Measurements from ENCODE around the gene ELOA.
"Not testable (repeated sequence)": the region's sequence is repeated elsewhere in the genome, so short reads cannot be mapped to it uniquely, and the experiment has no call there.

ELOA gene

DNA sequence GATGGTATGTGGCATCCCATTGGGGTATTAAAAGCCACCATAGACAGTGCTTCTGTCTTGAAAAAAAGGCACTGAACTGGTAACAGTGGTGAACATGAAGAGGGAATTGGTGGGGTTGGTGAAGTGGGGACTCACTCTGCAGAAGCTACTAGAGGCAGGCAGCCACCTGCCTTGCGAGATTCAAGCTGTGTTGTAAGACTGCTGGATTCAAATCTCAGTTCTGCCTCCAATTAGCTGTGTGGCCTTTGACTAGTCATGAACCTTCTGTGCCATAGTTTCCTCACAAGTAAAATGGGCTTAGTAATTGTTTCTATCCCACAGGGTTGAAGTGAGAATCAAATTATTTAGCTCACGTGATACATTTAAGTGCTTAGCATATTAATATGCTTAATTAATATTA is 16.6 kb upstream of the ELOA start:
- Histone ChIP-seq H2AK5ac (ENCODE audit: low read length, severe bottlenecking) (no peak overlapping the region), H3K4me2 (ENCODE audit: low read length, poor library complexity, severe bottlenecking) (no peak overlapping the region), H3K4ac (ENCODE audit: low read depth in 1 of 2, low read length in 2 of 2) (no peak overlapping the region), H3K18ac (ENCODE audit: low read depth in 1 of 2, low read length in 2 of 2) (no peak overlapping the region), H2BK15ac (ENCODE audit: low read depth, poor library complexity, severe bottlenecking) (no peak overlapping the region), H3K9ac (ENCODE audit: low read length) (peak overlapping the region; percentile 82), H3K14ac (ENCODE audit: low read length in 2 of 2) (no peak overlapping the region), H2BK12ac (ENCODE audit: low read length in 2 of 2) (no peak overlapping the region), H2BK5ac (ENCODE audit: low read depth, low read length, poor library complexity, severe bottlenecking) (no peak overlapping the region), H3K36me3 (ENCODE audit: control insufficient read depth in 1 of 2, insufficient read depth in 2 of 2, low read depth in 1 of 2, low read length in 2 of 2) (peaks cover 0 to 4% of the 10 kb centered on the region in 2 experiments), H4K8ac (ENCODE audit: low read length) (no peak overlapping the region), H4K91ac (ENCODE audit: low read length) (peak overlapping the region; percentile 39), H3K27me3 (ENCODE audit: control insufficient read depth in 1 of 2, insufficient read depth in 1 of 2, low read length in 2 of 2) (no peaks in the 10 kb centered on the region), H3K4me3 (ENCODE audit: insufficient read depth in 1 of 2, low read depth in 1 of 2, low read length in 2 of 2) (peak overlapping the region in 1 of 2 experiments; percentile 51), H3K79me1 (replicated peaks; ENCODE audit: low read length, poor library complexity, severe bottlenecking) (peaks cover 23% of the 10 kb centered on the region), H3K23ac (ENCODE audit: low read length in 2 of 2) (no peak overlapping the region), H3K27ac (ENCODE audit: low read length, poor library complexity, severe bottlenecking) (no peak overlapping the region), H2BK120ac (ENCODE audit: low read depth, low read length) (no peak overlapping the region), H3K4me1 (ENCODE audit: control insufficient read depth, insufficient read depth, low read depth, low read length) (peaks cover 6% of the 10 kb centered on the region), H3K9me3 (ENCODE audit: control insufficient read depth, low read length) (no peaks in the 10 kb centered on the region), H2AFZ (ENCODE audit: low read depth, low read length) (no peak overlapping the region)
- no peak for DNase-seq
- WGBS: 82% methylated on average over 1 of the region's 2 CpGs

GRCh38 chr1:23727362-23727811 is 15.9 kb upstream of the ELOA start:
- Histone ChIP-seq H3K27ac (ENCODE audit: low read length, poor library complexity, severe bottlenecking) (no peak overlapping the region), H2BK15ac (ENCODE audit: low read depth, poor library complexity, severe bottlenecking) (no peak overlapping the region), H3K9ac (ENCODE audit: low read length) (peak overlapping the region; percentile 82), H3K4me2 (ENCODE audit: low read length, poor library complexity, severe bottlenecking) (no peak overlapping the region), H3K23ac (ENCODE audit: low read length in 2 of 2) (no peak overlapping the region), H4K91ac (ENCODE audit: low read length) (no peak overlapping the region), H3K27me3 (ENCODE audit: control insufficient read depth in 1 of 2, insufficient read depth in 1 of 2, low read length in 2 of 2) (no peaks in the 10 kb centered on the region), H3K14ac (ENCODE audit: low read length in 2 of 2) (no peak overlapping the region), H3K79me1 (replicated peaks; ENCODE audit: low read length, poor library complexity, severe bottlenecking) (peaks cover 25% of the 10 kb centered on the region), H2AK5ac (ENCODE audit: low read length, severe bottlenecking) (no peak overlapping the region), H2BK5ac (ENCODE audit: low read depth, low read length, poor library complexity, severe bottlenecking) (no peak overlapping the region), H3K4me3 (ENCODE audit: insufficient read depth in 1 of 2, low read depth in 1 of 2, low read length in 2 of 2) (peak overlapping the region in 1 of 2 experiments; percentile 51), H2BK12ac (ENCODE audit: low read length in 2 of 2) (no peak overlapping the region), H3K4me1 (ENCODE audit: control insufficient read depth, insufficient read depth, low read depth, low read length) (peaks cover 8% of the 10 kb centered on the region), H3K9me3 (ENCODE audit: control insufficient read depth, low read length) (no peaks in the 10 kb centered on the region), H2AFZ (ENCODE audit: low read depth, low read length) (no peak overlapping the region), H3K4ac (ENCODE audit: low read depth in 1 of 2, low read length in 2 of 2) (no peak overlapping the region), H2BK120ac (ENCODE audit: low read depth, low read length) (no peak overlapping the region), H3K36me3 (ENCODE audit: control insufficient read depth in 1 of 2, insufficient read depth in 2 of 2, low read depth in 1 of 2, low read length in 2 of 2) (peaks cover 0 to 4% of the 10 kb centered on the region in 2 experiments), H4K8ac (ENCODE audit: low read length) (no peak overlapping the region), H3K18ac (ENCODE audit: low read depth in 1 of 2, low read length in 2 of 2) (no peak overlapping the region)
- DNase-seq: peak; percentile 79
- 86% methylated on average over 8 of the region's 9 CpGs for WGBS

DNA sequence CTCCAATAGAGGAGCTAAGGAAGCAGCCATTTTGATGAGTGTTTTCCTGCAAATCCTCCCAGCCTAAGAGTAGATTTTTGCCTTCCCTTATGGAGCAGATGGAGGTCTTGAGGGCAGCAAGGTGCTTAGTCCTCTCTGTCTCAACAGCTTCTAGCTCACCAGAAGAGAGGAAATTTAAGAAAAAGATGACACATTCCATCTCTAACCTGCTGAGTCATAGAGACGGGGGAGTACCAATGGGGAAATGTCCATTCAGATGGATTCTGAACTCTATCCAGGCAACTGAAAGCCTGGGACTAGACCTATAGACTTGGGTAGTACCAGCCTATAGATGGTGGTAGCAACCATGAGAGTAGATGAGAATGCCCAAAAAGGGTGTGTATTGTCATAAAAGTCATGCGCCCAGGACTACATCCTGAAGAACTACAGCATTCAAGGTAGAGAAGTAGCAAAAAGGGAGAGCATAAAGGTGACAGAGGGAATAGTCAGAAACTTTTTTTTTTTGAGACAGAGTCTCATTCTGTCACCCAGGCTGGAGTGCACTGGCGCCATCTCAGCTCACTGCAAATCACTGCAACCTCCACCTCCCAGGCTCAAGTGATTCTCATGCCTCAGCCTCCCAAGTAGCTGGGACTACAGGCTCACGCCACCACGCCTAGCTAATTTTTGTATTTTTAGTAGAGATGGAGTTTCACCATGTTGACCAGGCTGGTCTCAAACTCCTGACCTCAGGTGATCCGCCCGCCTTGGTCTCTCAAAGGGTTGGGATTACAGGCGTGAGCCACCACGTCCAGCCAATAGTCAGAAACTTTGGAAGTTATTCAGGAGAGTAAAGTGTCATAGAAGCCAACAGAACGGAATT is 10.7 kb upstream of the ELOA start:
- Histone ChIP-seq H2BK12ac (ENCODE audit: low read length in 2 of 2) (no peak overlapping the region), H3K18ac (ENCODE audit: low read depth in 1 of 2, low read length in 2 of 2) (no peak overlapping the region), H3K9ac (ENCODE audit: low read length) (no peak overlapping the region), H2AFZ (ENCODE audit: low read depth, low read length) (no peak overlapping the region), H3K4ac (ENCODE audit: low read depth in 1 of 2, low read length in 2 of 2) (no peak overlapping the region), H2BK5ac (ENCODE audit: low read depth, low read length, poor library complexity, severe bottlenecking) (no peak overlapping the region), H4K8ac (ENCODE audit: low read length) (no peak overlapping the region), H3K23ac (ENCODE audit: low read length in 2 of 2) (no peak overlapping the region), H3K27ac (ENCODE audit: low read length, poor library complexity, severe bottlenecking) (no peak overlapping the region), H3K79me1 (replicated peaks; ENCODE audit: low read length, poor library complexity, severe bottlenecking) (peaks cover 13% of the 10 kb centered on the region), H3K36me3 (ENCODE audit: control insufficient read depth in 1 of 2, insufficient read depth in 2 of 2, low read depth in 1 of 2, low read length in 2 of 2) (peaks cover 7 to 12% of the 10 kb centered on the region in 2 experiments), H3K4me3 (ENCODE audit: insufficient read depth in 1 of 2, low read depth in 1 of 2, low read length in 2 of 2) (no peak overlapping the region), H2BK120ac (ENCODE audit: low read depth, low read length) (no peak overlapping the region), H3K27me3 (ENCODE audit: control insufficient read depth in 1 of 2, insufficient read depth in 1 of 2, low read length in 2 of 2) (no peaks in the 10 kb centered on the region), H2BK15ac (ENCODE audit: low read depth, poor library complexity, severe bottlenecking) (no peak overlapping the region), H3K4me1 (ENCODE audit: control insufficient read depth, insufficient read depth, low read depth, low read length) (peaks cover 8% of the 10 kb centered on the region), H3K14ac (ENCODE audit: low read length in 2 of 2) (no peak overlapping the region), H4K91ac (ENCODE audit: low read length) (no peak overlapping the region), H3K9me3 (ENCODE audit: control insufficient read depth, low read length) (no peaks in the 10 kb centered on the region), H3K4me2 (ENCODE audit: low read length, poor library complexity, severe bottlenecking) (no peak overlapping the region), H2AK5ac (ENCODE audit: low read length, severe bottlenecking) (no peak overlapping the region)
- DNase-seq: no peak
- WGBS: 94% methylated on average over 10 of the region's 10 CpGs

DNA sequence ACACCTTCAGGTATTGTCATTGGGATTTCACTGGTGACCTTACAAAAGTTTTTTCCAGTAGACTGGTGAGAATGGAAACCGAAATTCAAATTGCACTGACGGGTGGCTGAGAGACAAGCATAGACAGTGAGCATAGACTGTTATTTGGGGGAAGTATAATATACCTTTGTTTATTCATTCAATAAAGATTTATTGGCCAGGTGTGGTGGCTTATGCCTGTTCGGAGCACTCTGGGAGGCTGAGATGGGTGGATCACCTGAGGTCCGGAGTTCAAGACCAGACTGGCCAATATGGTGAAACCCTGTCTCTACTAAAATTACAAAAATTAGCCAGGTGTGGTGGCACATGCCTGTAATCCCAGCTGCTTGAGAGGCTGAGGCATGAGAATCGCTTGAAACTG is 10.0 kb upstream of the ELOA start:
- H4K8ac ChIP-seq (ENCODE audit: low read length); H3K4me2 ChIP-seq (ENCODE audit: low read length, poor library complexity, severe bottlenecking); H3K14ac ChIP-seq (ENCODE audit: low read length in 2 of 2); H3K27me3 ChIP-seq (ENCODE audit: control insufficient read depth in 1 of 2, insufficient read depth in 1 of 2, low read length in 2 of 2); H3K4me1 ChIP-seq (ENCODE audit: control insufficient read depth, insufficient read depth, low read depth, low read length); H3K9ac ChIP-seq (ENCODE audit: low read length); H2BK15ac ChIP-seq (ENCODE audit: low read depth, poor library complexity, severe bottlenecking); H3K4me3 ChIP-seq (ENCODE audit: insufficient read depth in 1 of 2, low read depth in 1 of 2, low read length in 2 of 2); DNase-seq; H2AFZ ChIP-seq (ENCODE audit: low read depth, low read length); H4K91ac ChIP-seq (ENCODE audit: low read length); H2AK5ac ChIP-seq (ENCODE audit: low read length, severe bottlenecking); H3K18ac ChIP-seq (ENCODE audit: low read depth in 1 of 2, low read length in 2 of 2); H3K9me3 ChIP-seq (ENCODE audit: control insufficient read depth, low read length); H2BK12ac ChIP-seq (ENCODE audit: low read length in 2 of 2); H3K23ac ChIP-seq (ENCODE audit: low read length in 2 of 2); H2BK5ac ChIP-seq (ENCODE audit: low read depth, low read length, poor library complexity, severe bottlenecking); H3K4ac ChIP-seq (ENCODE audit: low read depth in 1 of 2, low read length in 2 of 2); H3K27ac ChIP-seq (ENCODE audit: low read length, poor library complexity, severe bottlenecking); H2BK120ac ChIP-seq (ENCODE audit: low read depth, low read length): not testable (repeated sequence)
- WGBS: 99% methylated on average over 5 of the region's 5 CpGs
- H3K79me1 ChIP-seq (replicated peaks; ENCODE audit: low read length, poor library complexity, severe bottlenecking): peaks cover 13% of the 10 kb centered on the region
- peaks cover 7 to 12% of the 10 kb centered on the region in 2 experiments for H3K36me3 ChIP-seq (ENCODE audit: control insufficient read depth in 1 of 2, insufficient read depth in 2 of 2, low read depth in 1 of 2, low read length in 2 of 2)
